ENCODE measurements around the gene MYO1B.

Gene MYO1B

DNA sequence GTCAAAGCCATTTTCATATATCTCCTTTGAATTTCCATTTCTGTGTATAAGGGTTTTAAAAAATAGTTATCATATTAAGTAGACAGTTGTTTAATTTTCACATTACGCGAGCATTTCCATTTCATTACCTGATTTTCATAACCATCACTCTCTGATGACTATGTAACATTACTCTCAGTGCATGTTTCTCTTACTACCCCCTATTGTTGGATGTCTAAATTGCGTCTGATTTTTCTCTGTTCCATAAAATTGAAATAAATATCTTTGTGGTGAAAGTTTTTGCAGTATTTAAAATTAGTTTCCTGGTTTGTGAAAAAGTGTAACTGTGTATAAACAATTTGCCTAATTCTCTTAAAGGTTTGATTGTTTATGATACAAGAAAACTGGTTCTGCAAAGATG, 123.8 kb downstream of the MYO1B start:
- DNase-seq, result no peak

GRCh38 chr2:191374366-191374765, 129.2 kb downstream of the MYO1B start:
- DNase-seq, result no peak

DNA sequence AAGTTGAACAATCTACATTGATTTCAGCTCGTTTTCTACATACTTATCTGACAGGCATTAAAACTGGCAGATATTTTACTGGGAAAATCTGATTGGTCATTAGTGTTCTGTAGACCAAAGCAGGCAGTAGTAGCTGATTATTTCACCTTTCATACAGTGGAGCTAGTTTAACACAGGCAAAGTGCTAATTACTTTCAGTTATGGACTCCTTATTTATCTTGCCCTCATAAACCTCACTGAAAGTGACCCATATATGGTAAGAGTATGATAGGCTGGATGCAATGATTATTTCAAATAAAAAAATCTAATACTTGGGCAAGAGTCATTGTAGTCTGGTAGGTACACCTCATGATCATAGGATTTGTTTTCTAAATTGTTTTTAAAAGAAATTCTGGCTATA, 129.7 kb downstream of the MYO1B start:
- no peak for DNase-seq

DNA sequence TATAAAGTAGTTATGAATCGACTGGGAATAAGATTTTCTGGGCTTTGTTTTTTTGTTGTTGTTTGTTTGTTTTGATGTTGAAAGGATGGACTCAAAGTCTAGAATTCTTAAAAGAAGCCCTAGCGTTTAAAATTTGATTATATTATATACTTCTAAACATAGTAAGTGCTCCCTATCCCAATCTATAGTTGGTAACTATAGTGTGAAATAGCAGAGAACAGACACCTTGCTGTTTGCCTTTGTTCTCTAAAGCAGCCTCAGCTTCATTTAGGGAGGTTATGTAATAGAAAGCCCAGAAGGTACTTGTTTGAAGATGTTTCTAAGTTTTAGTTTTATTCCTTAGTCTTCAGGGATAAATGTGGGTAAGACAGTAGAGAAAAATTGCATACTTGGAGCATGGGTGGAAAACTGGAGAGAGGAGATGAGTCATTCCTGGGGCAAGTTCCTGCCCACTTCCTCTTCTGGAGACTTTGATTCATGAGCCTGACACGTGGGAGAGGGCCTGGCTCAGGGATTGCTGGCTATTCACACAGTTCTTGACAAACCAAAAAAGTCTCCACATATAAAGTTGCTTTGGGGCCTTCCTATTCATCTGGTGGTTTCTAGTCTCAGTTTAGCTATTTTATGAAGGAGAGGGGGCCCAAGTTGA, 131.9 kb downstream of the MYO1B start:
- DNase-seq, result no peak

DNA sequence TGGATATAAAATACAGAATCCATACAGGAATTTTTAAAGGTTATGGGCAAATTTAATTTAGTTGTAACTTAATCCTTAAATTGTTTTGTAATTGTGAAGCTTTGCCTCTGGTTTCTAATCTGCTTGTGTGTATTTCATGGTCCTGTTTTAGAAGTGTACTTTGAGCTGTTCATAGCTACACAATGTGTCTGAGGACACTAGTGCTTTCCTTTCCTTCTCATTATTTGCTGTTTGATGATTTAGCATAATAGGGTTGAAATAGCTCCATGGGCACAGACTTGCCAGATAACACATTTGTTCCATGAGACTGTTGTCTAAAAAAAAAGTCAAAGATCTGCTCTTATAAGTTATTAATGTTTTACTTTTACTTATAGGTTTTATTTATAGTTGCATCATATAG, 134.2 kb downstream of the MYO1B start:
- DNase-seq, result no peak

DNA sequence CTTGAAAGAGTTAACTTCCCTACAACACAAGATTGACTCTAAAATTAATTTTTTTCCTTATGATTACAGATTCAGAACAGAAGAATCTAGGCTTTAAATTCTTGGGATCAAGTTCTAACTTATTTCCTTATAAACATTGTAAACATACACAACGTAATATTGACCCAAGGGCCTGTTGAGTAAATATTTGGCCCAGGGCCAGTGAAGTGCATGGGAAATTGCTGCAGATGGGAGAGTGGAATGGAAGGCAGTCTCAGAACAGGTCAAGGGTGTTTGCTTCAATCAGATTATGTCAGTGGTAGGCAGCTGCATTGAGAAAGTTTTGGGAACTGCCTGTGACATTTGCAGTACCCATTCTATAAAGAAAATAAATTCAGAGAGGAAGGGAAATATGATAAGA, 137.6 kb downstream of the MYO1B start:
- no peak for DNase-seq

DNA sequence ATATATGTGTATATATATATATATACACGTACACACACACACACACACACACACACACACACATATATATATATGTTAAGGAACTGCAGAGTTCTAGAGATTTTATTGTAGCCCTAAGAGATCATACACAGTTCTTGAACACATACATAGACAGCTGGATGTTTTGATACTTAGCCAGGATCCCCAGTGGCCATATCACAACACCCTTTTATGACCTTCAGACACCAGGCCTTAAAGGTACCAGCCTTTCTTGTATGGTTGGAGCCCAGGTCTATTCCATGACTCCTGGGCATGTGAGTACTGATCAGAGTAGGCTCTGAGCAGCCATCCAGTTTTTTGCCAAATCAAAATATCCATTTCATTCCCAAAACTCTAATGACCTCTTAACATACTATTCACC, 138.3 kb downstream of the MYO1B start:
- no peak for DNase-seq

DNA sequence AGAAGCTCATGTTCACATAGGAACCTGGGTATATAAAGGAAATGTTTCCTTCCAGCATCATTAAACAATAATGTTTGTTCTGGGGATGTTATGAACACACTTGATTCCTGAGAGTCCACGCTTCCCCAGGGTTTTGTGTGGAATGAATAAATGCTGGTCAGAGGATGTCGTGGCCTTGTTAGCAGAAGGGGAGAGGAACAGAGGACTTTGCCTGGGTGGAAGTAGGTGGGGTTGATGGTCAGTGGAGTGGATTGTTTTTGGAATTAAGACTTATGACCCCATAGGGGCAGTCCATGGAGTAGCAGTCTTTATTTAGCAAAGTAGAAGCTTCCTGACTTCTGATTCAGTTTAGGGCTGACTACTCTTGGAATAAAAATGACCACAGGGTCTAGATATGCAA, 139.6 kb downstream of the MYO1B start:
- DNase-seq, result no peak

GRCh38 chr2:191385416-191386160, 140.4 kb downstream of the MYO1B start:
- DNase-seq, result no peak

DNA sequence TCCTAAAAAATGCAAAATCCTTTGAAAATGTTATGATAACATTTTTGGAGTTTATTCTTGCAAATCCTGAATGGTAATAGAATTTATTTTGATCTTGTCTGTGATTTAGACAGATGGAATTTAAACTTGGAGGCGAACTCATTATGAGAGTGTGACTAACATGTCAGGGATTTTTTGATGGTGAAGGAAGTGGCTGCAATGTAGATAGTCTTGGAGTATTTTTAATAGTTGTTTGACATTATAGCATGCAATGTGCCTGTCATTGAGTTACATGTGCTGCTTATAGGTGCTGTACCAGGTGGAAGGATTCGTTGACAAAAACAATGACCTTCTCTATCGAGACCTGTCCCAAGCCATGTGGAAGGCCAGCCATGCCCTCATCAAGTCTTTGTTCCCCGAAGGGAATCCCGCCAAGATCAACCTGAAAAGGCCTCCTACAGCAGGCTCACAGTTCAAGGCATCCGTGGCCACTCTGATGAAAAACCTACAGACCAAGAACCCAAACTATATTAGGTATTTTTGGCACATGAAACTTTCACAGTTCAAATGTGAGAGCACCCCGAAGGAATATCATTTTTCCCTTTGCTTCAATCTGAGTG, 141.8 kb downstream of the MYO1B start:
- no peak for DNase-seq

- DNase-seq, result no peak
Observed at GRCh38 chr2:191389288-191389687, 144.1 kb downstream of the MYO1B start.

DNA sequence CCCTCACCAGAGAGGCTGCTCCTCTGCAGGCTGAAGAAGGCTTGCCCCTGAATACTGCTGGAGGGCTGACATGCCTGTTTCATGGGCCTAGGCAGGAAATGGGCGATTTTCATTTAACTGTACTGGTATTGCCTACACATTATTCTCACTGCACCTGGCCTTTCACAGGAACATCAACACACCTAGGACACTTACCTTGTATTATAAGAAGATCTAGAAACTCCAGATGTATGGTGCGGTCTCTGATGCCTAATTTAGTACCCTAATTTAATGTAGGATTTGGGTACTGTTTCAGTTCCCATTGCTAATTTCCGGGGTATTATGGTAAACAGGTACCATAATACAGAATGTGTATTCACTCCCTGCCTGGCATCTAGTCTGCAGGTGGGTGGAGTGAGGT, 146.0 kb downstream of the MYO1B start:
- no peak for DNase-seq

DNA sequence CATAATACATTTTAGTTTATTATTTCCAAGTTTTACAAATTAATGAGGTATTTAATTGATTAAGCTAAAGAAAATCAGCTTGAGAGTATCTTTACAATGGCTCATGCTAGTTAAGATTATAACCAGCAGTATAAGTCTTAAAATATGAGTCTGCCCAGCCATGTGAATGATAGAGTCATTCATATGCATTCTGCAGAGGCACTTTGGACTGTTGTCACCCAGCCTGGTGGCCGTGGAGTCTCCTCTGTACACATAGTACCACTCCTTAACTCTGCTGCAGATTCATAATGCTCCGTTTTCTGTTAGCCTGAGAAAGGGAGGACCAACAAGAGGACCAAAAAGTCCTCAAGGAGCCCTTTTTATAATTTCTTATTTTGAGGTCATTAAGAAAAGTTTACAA, 148.8 kb downstream of the MYO1B start:
- no peak for DNase-seq

DNA sequence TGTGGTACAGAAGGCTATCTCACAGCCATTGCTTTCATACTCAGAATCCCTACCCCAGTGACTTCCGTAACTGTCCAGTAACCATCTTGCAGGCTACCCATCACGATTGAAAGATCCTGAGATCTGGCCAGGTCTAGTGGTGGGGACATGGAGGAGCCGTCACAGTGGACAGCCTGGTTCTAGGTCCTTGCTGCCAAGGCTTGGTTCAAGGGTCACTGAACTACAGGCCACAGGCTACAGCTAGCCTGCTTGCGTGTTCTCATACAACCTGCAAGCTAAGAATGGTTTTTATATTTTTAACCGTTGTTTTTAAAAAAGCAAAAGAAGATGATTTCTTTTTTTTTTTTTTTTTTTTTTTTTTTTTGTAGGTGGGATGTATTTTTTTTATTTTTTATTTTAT, 151.6 kb downstream of the MYO1B start:
- no peak for DNase-seq

DNA sequence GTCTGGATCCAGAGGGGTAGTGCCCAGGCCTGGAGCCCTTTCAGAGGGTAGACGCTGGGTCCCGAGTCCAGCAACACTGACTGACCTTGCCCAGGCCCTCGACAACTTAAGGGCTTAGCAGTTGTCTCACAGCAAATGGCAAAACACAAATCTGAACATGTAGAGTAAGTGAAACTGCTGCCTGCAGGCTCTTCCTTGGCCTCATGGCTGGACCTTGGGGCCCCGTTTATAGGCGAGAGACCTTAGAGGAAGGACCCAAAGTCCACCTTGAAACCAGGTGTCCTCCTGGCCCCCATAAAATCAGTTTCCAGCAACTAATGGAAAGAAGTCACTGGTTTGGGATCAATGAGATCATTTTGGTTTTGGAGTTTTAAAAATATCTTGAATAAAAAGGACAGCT, 154.4 kb downstream of the MYO1B start:
- DNase-seq, result no peak

DNA sequence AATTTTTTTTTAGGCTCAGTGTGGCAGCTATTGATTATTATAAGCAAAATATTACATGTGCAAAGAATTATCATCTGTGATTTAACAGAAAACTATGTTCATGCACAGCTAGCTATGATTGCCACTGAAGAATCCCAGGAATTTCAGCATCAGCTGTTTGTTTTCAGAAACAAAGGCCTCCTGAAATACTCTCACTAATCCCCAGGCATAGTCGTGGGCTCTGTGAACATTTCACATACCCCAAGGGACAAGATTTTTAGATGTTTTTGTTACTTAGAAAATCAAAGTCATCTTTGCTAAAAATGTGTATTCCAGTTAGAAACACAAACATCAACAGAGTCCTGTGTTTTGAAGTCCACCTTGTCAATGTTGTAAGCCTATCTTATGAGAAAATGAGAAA, 156.1 kb downstream of the MYO1B start:
- DNase-seq, result no peak

DNA sequence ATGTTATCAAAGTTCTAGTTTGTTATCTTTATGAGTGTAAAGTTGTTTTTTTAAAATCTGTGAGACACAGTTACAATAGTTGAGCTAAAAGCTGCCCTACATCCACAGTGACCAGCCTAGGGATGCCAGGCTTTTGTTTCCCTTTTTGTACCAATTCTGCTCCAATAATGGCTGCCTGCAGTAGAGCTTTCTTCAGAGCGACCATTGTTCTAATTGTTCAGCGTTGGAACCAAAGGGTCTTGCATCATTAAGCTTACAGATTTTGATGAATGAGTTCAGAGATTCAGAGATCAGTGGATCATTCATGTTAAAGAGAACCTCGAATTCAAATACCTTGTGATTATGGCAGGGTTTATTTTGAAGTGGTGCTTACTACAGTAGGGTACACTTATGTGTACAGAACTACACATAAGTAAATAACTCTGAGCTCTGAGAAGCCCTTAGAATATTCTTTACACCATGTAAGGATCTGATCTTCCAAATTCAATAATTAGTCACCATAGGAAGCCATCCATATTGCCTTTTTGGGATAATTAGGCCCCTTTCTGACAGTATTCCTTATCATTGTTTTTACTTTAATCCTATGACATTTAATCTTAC, 157.9 kb downstream of the MYO1B start:
- no peak for DNase-seq

DNA sequence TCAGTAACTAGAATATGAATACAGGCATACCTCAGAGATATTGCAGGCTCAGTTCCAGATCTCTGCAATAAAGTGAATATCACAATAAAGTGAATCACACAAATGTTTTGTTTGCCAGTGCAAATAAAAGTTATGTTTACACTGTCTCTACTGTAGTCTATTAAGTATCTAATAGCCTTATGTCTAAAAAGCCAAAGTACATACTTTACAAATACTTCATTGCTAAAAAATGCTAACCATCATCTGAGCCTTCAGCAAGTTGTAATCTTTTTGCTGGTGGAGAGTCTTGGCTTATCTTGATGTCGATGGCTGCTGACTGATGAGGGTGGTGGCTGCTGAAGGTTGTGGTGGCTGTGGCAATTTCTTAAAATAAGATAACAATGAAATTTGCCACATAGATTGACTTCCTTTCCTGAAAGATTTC, 159.4 kb downstream of the MYO1B start:
- DNase-seq, result no peak

GRCh38 chr2:191405546-191405945, 160.3 kb downstream of the MYO1B start:
- DNase-seq, result no peak

GRCh38 chr2:191410646-191411436, 165.6 kb downstream of the MYO1B start:
- DNase-seq, result no peak

GRCh38 chr2:191411472-191411871, 166.3 kb downstream of the MYO1B start:
- DNase-seq, result no peak

GRCh38 chr2:191412353-191412752, 167.1 kb downstream of the MYO1B start:
- no peak for DNase-seq

GRCh38 chr2:191415101-191415500, 169.9 kb downstream of the MYO1B start:
- DNase-seq, result no peak
